GM23248 (cell line): ENCODE results near the gene SRRT.

Experiments
- EZH2 ChIP-seq: fragments of 200-600 bp; sonication (generic); IDR thresholded peaks from 2 replicates; pipeline ENCODE4 v1.6.1; 2018; ENCODE audit warnings: antibody characterized with exemption, mild to moderate bottlenecking; ENCODE audit not compliant: insufficient read depth, poor library complexity, severe bottlenecking
- EZH2phosphoT487 ChIP-seq: fragments of 200-600 bp; sonication (generic); IDR thresholded peaks from 2 replicates; pipeline ENCODE4 v1.6.1; 2018; ENCODE audit warnings: antibody characterized with exemption, moderate library complexity, mild to moderate bottlenecking, low read depth; ENCODE audit not compliant: insufficient read depth

GRCh38 chr7:100888291-100888987, 13.5 kb downstream of the SRRT start:
- TF ChIP-seq EZH2phosphoT487: no peak
- TF ChIP-seq EZH2: no peak
